PC-9 (cell line): ENCODE measurements around the gene TCAP. TPM values are rescaled to one million over a fixed set of nuclear protein-coding genes. Genes with fewer than 3 reads are reported as not detected.

Experiments used
- BruUV-seq: library from RNA; stranded (reverse); fragments of 400-500 nt; replicated peaks from 2 replicates; lab custom pipeline; 2021; lab: Mats Ljungman, UMichigan
- CTCF ChIA-PET: fragments of 300-600 bp; sonication (Branson Sonifier 250); formaldehyde crosslinking; loops from one replicate; lab custom pipeline; 2022; ENCODE audit warnings: antibody characterized with exemption; lab: Charles Lee
- POLR2A ChIA-PET: fragments of 300-600 bp; sonication (Branson Sonifier 250); formaldehyde crosslinking; loops from one replicate; lab custom pipeline; 2022; ENCODE audit warnings: antibody characterized with exemption; ENCODE audit not compliant: unreplicated experiment; lab: Charles Lee
- DNase-seq, 2 experiments: peaks; one replicate each; pipeline versions ENCODE4 v3.0.0 to v3.0.0-alpha.2; 2015 to 2022; ENCODE audit warnings: mixed read lengths in 1 of 2
- H2AFZ ChIP-seq: fragments of 200-600 bp; sonication (generic); 2 replicates; pipeline ENCODE4 v1.8.1; 2017; ENCODE audit warnings: antibody characterized with exemption
- H3F3A ChIP-seq: fragments of 200-600 bp; sonication (generic); 2 replicates; pipeline ENCODE4 v1.8.1; 2017; ENCODE audit warnings: antibody characterized with exemption, mild to moderate bottlenecking, low read depth; ENCODE audit not compliant: insufficient read depth
- H3K27ac ChIP-seq: fragments of 200-600 bp; sonication (generic); 2 replicates; pipeline ENCODE4 v1.6.1; 2016; ENCODE audit warnings: mixed run types
- H3K27me3 ChIP-seq: fragments of 200-600 bp; sonication (generic); 2 replicates; pipeline ENCODE4 v1.6.1; 2016; ENCODE audit warnings: low read depth, mixed run types; ENCODE audit not compliant: insufficient read depth
- H3K36me3 ChIP-seq: fragments of 200-600 bp; sonication (generic); 2 replicates; pipeline ENCODE4 v1.6.1; 2016; ENCODE audit warnings: low read depth, mixed run types
- H3K4me1 ChIP-seq: fragments of 200-600 bp; sonication (generic); replicated peaks from 2 replicates; pipeline ENCODE4 v1.6.1; 2016; ENCODE audit warnings: mixed run types; ENCODE audit not compliant: insufficient read depth
- H3K4me2 ChIP-seq: fragments of 200-600 bp; sonication (generic); 2 replicates; pipeline ENCODE4 v1.6.1; 2017; ENCODE audit warnings: mixed run types
- H3K4me3 ChIP-seq: fragments of 200-600 bp; sonication (generic); 2 replicates; pipeline ENCODE4 v1.6.1; 2016; ENCODE audit warnings: mixed run types
- H3K79me2 ChIP-seq: fragments of 200-600 bp; sonication (generic); 2 replicates; pipeline ENCODE4 v1.6.1; 2017; ENCODE audit warnings: low read depth, mixed run types
- H3K9me2 ChIP-seq: fragments of 200-600 bp; sonication (generic); 2 replicates; pipeline ENCODE4 v1.8.1; 2017; ENCODE audit warnings: mild to moderate bottlenecking; ENCODE audit not compliant: insufficient read depth
- H3K9me3 ChIP-seq: fragments of 200-600 bp; sonication (generic); 2 replicates; pipeline ENCODE4 v1.8.1; 2016; ENCODE audit warnings: low read depth; ENCODE audit not compliant: insufficient read depth
- H4K20me1 ChIP-seq: fragments of 200-600 bp; sonication (generic); 2 replicates; pipeline ENCODE4 v1.8.1; 2017; ENCODE audit not compliant: insufficient read depth
- EZH2 ChIP-seq: fragments of 200-600 bp; sonication (generic); IDR thresholded peaks from 2 replicates; pipeline ENCODE4 v1.8.0; 2017; ENCODE audit warnings: antibody characterized with exemption, low read depth
- intact Hi-C: fragments of 100-400 bp; cut with micrococcal nuclease; formaldehyde crosslinking; loops from one replicate; pipeline ENCODE4 v1.10.0; 2022; ENCODE audit not compliant: unreplicated experiment
- total RNA-seq: library from RNA; stranded (reverse); gene quantifications from 2 replicates; pipeline ENCODE4 v1.2.3, GENCODE V29; 2021
- TF ChIP-seq, protein P1 (sequence below): fragments of 200-600 bp; sonication (generic); conservative IDR thresholded peaks from 2 replicates; pipeline ENCODE4 v1.6.1; 2017; ENCODE audit warnings: mixed run types, antibody characterized with exemption, mild to moderate bottlenecking, moderate library complexity

TCAP gene
- total RNA-seq, 1 experiment from 2014 or later = 1.6 TPM

DNA sequence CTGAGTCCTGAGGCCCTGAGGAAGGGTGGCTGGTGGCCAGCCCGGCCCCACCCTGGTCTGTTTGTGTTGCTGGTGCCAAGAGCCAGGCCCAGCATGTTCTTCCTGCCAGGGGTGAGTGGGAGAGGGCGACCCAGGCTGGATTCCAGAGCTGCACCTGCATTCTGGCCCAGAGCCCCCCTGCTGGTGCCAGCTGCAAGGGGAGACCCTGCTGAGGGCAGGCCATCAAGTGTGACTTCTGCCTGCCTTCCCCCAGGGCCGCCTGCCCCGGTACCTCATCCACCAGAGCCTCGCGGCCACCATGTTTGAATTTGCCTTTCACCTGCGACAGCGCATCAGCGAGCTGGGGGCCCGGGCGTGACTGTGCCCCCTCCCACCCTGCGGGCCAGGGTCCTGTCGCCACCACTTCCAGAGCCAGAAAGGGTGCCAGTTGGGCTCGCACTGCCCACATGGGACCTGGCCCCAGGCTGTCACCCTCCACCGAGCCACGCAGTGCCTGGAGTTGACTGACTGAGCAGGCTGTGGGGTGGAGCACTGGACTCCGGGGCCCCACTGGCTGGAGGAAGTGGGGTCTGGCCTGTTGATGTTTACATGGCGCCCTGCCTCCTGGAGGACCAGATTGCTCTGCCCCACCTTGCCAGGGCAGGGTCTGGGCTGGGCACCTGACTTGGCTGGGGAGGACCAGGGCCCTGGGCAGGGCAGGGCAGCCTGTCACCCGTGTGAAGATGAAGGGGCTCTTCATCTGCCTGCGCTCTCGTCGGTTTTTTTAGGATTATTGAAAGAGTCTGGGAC is 2.4 kb upstream of the TCAP start:
- BruUV-seq = no TSS peak
- H3K79me2 ChIP-seq = no peaks in the 10 kb centered on the region
- POLR2A ChIA-PET = no interaction called here
- no peaks in the 10 kb centered on the region for H3K36me3 ChIP-seq
- H3K27me3 ChIP-seq = no peaks in the 10 kb centered on the region
- peaks cover 18% of the 10 kb centered on the region for H3F3A ChIP-seq
- CTCF ChIA-PET = interaction anchor here (0.6 kb wide), 1 partner anchor 233 kb away, joined by 3 read pairs; no protein-coding TSS in a partner anchor
- H3K4me3 ChIP-seq = no peak overlapping the region
- H4K20me1 ChIP-seq = no peaks in the 10 kb centered on the region
- intact Hi-C loops = no loop called here
- H3K27ac ChIP-seq = no peak overlapping the region
- 0 out of 2 replicates have a peak overlapping the region, but pooled peaks have one; percentile 82 for H3K4me2 ChIP-seq
- TF ChIP-seq, protein P1, sequence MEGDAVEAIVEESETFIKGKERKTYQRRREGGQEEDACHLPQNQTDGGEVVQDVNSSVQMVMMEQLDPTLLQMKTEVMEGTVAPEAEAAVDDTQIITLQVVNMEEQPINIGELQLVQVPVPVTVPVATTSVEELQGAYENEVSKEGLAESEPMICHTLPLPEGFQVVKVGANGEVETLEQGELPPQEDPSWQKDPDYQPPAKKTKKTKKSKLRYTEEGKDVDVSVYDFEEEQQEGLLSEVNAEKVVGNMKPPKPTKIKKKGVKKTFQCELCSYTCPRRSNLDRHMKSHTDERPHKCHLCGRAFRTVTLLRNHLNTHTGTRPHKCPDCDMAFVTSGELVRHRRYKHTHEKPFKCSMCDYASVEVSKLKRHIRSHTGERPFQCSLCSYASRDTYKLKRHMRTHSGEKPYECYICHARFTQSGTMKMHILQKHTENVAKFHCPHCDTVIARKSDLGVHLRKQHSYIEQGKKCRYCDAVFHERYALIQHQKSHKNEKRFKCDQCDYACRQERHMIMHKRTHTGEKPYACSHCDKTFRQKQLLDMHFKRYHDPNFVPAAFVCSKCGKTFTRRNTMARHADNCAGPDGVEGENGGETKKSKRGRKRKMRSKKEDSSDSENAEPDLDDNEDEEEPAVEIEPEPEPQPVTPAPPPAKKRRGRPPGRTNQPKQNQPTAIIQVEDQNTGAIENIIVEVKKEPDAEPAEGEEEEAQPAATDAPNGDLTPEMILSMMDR = no peak
- no peak for TF ChIP-seq EZH2
- no peak for DNase-seq
- H2AFZ ChIP-seq = no peak overlapping the region
- H3K9me2 ChIP-seq = no peaks in the 10 kb centered on the region
- H3K9me3 ChIP-seq = no peaks in the 10 kb centered on the region
- peaks cover 25% of the 10 kb centered on the region for H3K4me1 ChIP-seq

DNA sequence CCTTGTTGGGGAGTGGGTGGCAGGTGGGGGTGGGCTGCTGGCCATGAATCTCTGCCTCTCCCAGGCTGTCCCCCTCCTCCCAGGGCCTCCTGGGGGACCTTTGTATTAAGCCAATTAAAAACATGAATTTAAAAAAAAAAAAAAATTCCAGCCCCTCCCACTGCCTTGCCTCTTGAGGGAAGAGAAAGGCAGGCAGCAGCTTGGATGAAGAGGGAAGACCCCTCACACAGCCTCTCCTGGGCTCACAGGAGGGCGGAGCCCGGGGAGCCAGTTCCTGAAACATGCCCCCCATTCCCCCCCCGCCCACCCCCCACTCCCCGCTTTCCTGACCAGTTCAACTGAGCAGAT is 1.8 kb upstream of the TCAP start:
- Histone ChIP-seq H3K9me2 (no peaks in the 10 kb centered on the region), H3K27ac (no peak overlapping the region), H3K36me3 (no peaks in the 10 kb centered on the region), H3K4me1 (peaks cover 29% of the 10 kb centered on the region), H3K4me2 (peak overlapping the region; percentile 82), H3K27me3 (no peaks in the 10 kb centered on the region), H3F3A (peaks cover 18% of the 10 kb centered on the region), H3K4me3 (peak overlapping the region; percentile 49; the same call in 1 of the 2 replicates), H3K79me2 (no peaks in the 10 kb centered on the region), H4K20me1 (no peaks in the 10 kb centered on the region), H2AFZ (no peak overlapping the region), H3K9me3 (no peaks in the 10 kb centered on the region)
- ChIA-PET CTCF (no interaction called here), POLR2A (no interaction called here)
- DNase-seq = peak in 1 of 2 experiments; percentile 18
- intact Hi-C loops = no loop called here
- TF ChIP-seq, protein P1 = no peak
- no peak for TF ChIP-seq EZH2
- no TSS peak for BruUV-seq

DNA sequence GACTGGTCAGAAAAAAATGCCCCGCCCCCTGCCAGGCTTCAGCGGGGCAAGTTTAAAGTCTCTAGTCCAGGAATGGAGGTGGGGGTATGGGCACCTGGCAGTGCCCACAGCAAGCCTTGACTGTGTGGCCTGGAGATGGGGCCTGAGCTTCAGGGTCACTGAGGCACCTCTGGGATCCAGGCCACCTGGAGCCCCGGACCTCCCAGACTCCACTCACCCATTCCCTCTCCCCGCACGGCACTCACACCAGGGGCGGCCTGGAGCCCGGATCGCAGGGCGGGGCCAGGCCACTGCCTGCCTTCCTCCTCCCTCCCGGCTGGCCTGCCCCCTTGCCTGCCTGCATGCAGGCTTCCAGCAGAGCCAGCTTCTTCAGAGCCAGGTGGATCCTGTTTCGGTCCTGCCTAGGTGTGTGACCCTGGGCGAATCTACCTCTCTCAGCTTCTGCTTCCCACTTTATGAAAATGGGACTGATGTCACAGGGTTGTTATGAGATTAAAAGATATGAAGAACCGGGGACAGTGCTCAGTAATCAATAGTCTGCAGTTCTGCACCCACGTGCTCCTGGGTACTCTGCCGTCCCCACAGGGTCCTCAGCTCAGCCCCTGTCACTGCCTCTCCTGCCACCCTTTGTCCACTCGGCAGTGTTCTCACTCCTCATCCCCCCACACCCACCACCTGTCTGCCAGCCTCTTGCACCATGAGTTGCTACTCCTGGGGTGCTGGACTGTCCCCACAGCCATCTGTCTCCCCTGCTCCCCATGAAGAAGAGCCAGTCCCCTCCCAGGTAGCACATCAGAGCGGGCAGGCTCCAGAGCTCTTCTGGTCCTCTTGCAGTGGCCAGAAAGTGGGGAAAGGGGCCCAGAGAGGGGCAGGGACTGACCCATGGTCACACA is 1.2 kb upstream of the TCAP start:
- Histone ChIP-seq H3K9me2 (no peaks in the 10 kb centered on the region), H2AFZ (no peak overlapping the region; the same call in 1 of the 2 replicates), H3K36me3 (no peaks in the 10 kb centered on the region), H3K27ac (0 out of 2 replicates have a peak overlapping the region, but pooled peaks have one; percentile 7), H3K9me3 (no peaks in the 10 kb centered on the region), H3K27me3 (no peaks in the 10 kb centered on the region), H3K4me1 (peaks cover 35% of the 10 kb centered on the region), H3F3A (peaks cover 18% of the 10 kb centered on the region), H3K4me3 (peak overlapping the region; percentile 49; the same call in 1 of the 2 replicates), H3K4me2 (peak overlapping the region; percentile 82), H4K20me1 (no peaks in the 10 kb centered on the region), H3K79me2 (no peaks in the 10 kb centered on the region)
- ChIA-PET CTCF (no interaction called here), POLR2A (no interaction called here)
- intact Hi-C loops = no loop called here
- TF ChIP-seq, protein P1 = no peak
- TF ChIP-seq EZH2 = no peak
- DNase-seq = peak; percentile 52 to 74
- BruUV-seq = TSS peak; percentile 26
